Neutrophil (primary cell): ENCODE data around the gene PTS.

Experiments
- H3K27ac ChIP-seq: fragments of 200-600 bp; sonication (generic); 2 replicates; pipeline ENCODE4 v1.5.1; 2016; ENCODE audit warnings: mild to moderate bottlenecking, moderate library complexity
- H3K27me3 ChIP-seq: fragments of 200-600 bp; sonication (generic); 2 replicates; pipeline ENCODE4 v1.6.0; 2016; ENCODE audit warnings: mild to moderate bottlenecking
- H3K36me3 ChIP-seq: fragments of 200-600 bp; sonication (generic); 2 replicates; pipeline ENCODE4 v1.5.1; 2017
- H3K4me1 ChIP-seq, 2 experiments: fragments of 200-600 bp in 1 of 2; sonication (generic) in 1 of 2; 1 replicate in 1 of 2; 2 replicates in 1 of 2; pipeline versions ENCODE4 v1.5.1 to v1.6.1; 2013 to 2016; ENCODE audit warnings: low read depth in 1 of 2, low read length in 1 of 2, mild to moderate bottlenecking in 1 of 2, moderate library complexity in 1 of 2; ENCODE audit not compliant: control insufficient read depth in 1 of 2, insufficient read depth in 1 of 2
- H3K4me3 ChIP-seq, 2 experiments: fragments of 200-600 bp in 1 of 2; sonication (generic) in 1 of 2; 1 replicate in 1 of 2; 2 replicates in 1 of 2; pipeline ENCODE4 v1.5.1; 2013 to 2016; ENCODE audit warnings: low read depth in 1 of 2, low read length in 1 of 2, mild to moderate bottlenecking in 1 of 2, moderate library complexity in 1 of 2
- H3K9me3 ChIP-seq: fragments of 200-600 bp; sonication (generic); 2 replicates; pipeline ENCODE4 v1.5.1; 2016
- TF ChIP-seq, protein P1 (sequence below): fragments of 200-600 bp; sonication (generic); IDR thresholded peaks from 2 replicates; pipeline ENCODE4 v1.5.1; 2016; ENCODE audit warnings: antibody characterized with exemption

PTS gene

DNA sequence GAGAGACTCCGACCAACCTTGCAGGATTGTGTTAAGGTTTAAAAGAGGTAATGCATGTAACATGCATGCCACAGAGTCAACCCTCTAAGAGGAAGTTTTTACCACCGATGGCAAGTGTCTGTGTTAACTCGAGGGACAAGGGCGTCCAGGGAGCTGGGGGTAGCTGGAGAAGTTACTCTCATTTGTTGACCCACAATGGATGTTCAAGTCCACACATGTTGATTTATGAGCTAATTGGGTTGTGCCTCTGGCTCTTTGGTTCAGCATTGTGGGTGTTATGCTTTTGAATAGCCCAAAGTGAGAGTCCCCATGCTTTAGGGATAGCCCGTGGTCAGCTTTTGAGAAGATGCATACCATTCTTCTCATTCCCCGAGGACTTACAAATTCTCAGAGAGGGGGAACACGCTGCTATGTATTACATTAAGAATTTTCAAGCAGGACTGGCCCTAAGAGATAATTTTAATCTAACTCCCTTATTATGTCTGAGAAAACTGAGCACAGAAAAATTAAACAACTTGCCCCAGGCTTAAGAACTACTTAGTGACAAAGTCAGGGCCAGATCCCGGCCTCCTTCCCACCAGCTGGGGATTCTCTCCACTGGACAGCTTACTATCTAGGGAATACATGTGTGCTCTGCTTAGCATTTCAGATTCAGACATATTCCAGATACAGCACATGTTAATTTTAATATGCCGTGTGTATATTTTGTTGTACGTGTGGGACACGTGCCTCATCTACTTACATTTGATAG, 39.6 kb downstream of the PTS start:
- Histone ChIP-seq H3K27ac (no peak overlapping the region), H3K4me3 (no peak overlapping the region), H3K4me1 (no peaks in the 10 kb centered on the region), H3K36me3 (no peaks in the 10 kb centered on the region), H3K9me3 (no peaks in the 10 kb centered on the region), H3K27me3 (no peaks in the 10 kb centered on the region)
- TF ChIP-seq, protein P1, sequence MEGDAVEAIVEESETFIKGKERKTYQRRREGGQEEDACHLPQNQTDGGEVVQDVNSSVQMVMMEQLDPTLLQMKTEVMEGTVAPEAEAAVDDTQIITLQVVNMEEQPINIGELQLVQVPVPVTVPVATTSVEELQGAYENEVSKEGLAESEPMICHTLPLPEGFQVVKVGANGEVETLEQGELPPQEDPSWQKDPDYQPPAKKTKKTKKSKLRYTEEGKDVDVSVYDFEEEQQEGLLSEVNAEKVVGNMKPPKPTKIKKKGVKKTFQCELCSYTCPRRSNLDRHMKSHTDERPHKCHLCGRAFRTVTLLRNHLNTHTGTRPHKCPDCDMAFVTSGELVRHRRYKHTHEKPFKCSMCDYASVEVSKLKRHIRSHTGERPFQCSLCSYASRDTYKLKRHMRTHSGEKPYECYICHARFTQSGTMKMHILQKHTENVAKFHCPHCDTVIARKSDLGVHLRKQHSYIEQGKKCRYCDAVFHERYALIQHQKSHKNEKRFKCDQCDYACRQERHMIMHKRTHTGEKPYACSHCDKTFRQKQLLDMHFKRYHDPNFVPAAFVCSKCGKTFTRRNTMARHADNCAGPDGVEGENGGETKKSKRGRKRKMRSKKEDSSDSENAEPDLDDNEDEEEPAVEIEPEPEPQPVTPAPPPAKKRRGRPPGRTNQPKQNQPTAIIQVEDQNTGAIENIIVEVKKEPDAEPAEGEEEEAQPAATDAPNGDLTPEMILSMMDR, result no peak

GRCh38 chr11:112266410-112266778, 40.2 kb downstream of the PTS start:
- Histone ChIP-seq H3K27ac (no peak overlapping the region), H3K4me3 (no peak overlapping the region)
- TF ChIP-seq, protein P1, result no peak

GRCh38 chr11:112267188-112267591, 41.0 kb downstream of the PTS start:
- no peak overlapping the region for H3K27ac ChIP-seq
- no peaks in the 10 kb centered on the region for H3K27me3 ChIP-seq
- no peaks in the 10 kb centered on the region for H3K9me3 ChIP-seq
- H3K4me3 ChIP-seq, result no peak overlapping the region
- H3K36me3 ChIP-seq, result no peaks in the 10 kb centered on the region
- no peaks in the 10 kb centered on the region for H3K4me1 ChIP-seq
- TF ChIP-seq, protein P1, result no peak

More at GRCh38 chr11:112266410-112266778, 40.2 kb downstream of the PTS start:
- no peaks in the 10 kb centered on the region for H3K27me3 ChIP-seq
- H3K4me1 ChIP-seq, result no peaks in the 10 kb centered on the region
- no peaks in the 10 kb centered on the region for H3K9me3 ChIP-seq
- no peaks in the 10 kb centered on the region for H3K36me3 ChIP-seq

DNA sequence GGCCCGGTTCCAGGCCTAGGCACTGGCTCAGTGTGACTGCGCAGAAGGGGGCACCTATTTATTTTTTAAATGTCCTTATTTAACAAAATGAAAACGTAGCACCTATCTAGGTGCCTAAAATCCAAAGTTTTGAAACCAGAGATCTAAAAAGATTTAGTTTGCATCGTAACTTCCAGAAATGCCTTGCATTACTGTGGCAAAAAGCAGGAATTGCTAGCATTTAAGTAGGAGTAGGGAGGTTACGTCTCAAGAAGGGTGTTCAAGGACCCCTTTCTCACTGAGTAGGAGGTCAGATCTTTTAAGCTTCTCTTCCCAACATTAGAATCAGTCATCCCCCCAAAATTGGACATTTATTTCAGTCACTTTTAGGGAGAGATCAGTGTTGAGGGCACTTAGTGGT, 42.2 kb downstream of the PTS start:
- no peaks in the 10 kb centered on the region for H3K4me1 ChIP-seq
- H3K27me3 ChIP-seq, result no peaks in the 10 kb centered on the region
- no peaks in the 10 kb centered on the region for H3K36me3 ChIP-seq
- TF ChIP-seq, protein P1, result no peak
- H3K27ac ChIP-seq, result no peak overlapping the region
- H3K4me3 ChIP-seq, result no peak overlapping the region
- no peaks in the 10 kb centered on the region for H3K9me3 ChIP-seq

- TF ChIP-seq, protein P1, result no peak
- H3K4me1 ChIP-seq, result no peaks in the 10 kb centered on the region
- no peaks in the 10 kb centered on the region for H3K36me3 ChIP-seq
- H3K27me3 ChIP-seq, result no peaks in the 10 kb centered on the region
- no peaks in the 10 kb centered on the region for H3K9me3 ChIP-seq
- H3K27ac ChIP-seq, result no peak overlapping the region
- no peak overlapping the region for H3K4me3 ChIP-seq
Measured at GRCh38 chr11:112269139-112269538, 42.9 kb downstream of the PTS start.
